Kidney (tissue), 22 donors: ENCODE results near the gene RPL10L. TPM values are rescaled to one million over a fixed set of nuclear protein-coding genes. Genes with fewer than 3 reads are reported as not detected.
A peak's percentile ranks its signal among the peaks of the same experiment; 100 is the strongest.

Experiments
- DNase-seq, 5 donors: peaks; one replicate each; pipeline ENCODE4 v3.0.0-alpha.2; 2013 to 2020
- FAIRE-seq: peaks from 2 replicates; lab custom pipeline; 2012; peaks lifted over from hg19 to GRCh38; lab: Jason Lieb, UNC
- H3K27ac ChIP-seq, 2 donors: one replicate each; pipeline ENCODE4 v1.7.0; 2013; ENCODE audit warnings: low read depth in 2 of 2, low read length in 2 of 2, inconsistent platforms in 1 of 2
- H3K27me3 ChIP-seq: one replicate; pipeline ENCODE4 v1.7.1; 2013; ENCODE audit warnings: low read length, inconsistent platforms; ENCODE audit not compliant: control insufficient read depth, insufficient read depth
- H3K36me3 ChIP-seq, 3 donors: one replicate each; pipeline versions ENCODE4 v1.7.0 to v1.7.1; 2013; ENCODE audit warnings: low read length in 3 of 3, control low read depth in 1 of 3, inconsistent platforms in 1 of 3; ENCODE audit not compliant: insufficient read depth in 3 of 3, control insufficient read depth in 2 of 3
- H3K4me1 ChIP-seq, 3 donors: one replicate each; pipeline versions ENCODE4 v1.7.0 to v1.7.1; 2013; ENCODE audit warnings: low read length in 3 of 3, inconsistent platforms in 1 of 3, low read depth in 1 of 3; ENCODE audit not compliant: control insufficient read depth in 2 of 3, insufficient read depth in 2 of 3
- H3K4me3 ChIP-seq, 3 donors: one replicate each; pipeline versions ENCODE4 v1.7.0 to v1.8.1; 2013; ENCODE audit warnings: low read length in 3 of 3, control low read depth in 1 of 3, inconsistent platforms in 1 of 3
- H3K9ac ChIP-seq, 3 donors: one replicate each; pipeline versions ENCODE4 v1.7.0 to v1.7.1; 2013; ENCODE audit warnings: low read length in 3 of 3, control low read depth in 1 of 3, inconsistent platforms in 1 of 3
- H3K9me3 ChIP-seq, 3 donors: one replicate each; pipeline versions ENCODE4 v1.7.0 to v1.7.1; 2013; ENCODE audit warnings: low read length in 3 of 3, control low read depth in 1 of 3, inconsistent platforms in 1 of 3; ENCODE audit not compliant: control insufficient read depth in 2 of 3, insufficient read depth in 1 of 3
- intact Hi-C: fragments of 100-400 bp; cut with DNase I; formaldehyde crosslinking; loops from one replicate; pipeline ENCODE4 v1.11.1; 2022
- long read RNA-seq, 10 donors: library from polyadenylated mRNA in 1 of 10; unstranded in 1 of 10; transcript quantifications; one replicate each; pipeline ENCODE4 v2.0.0 and lab custom pipeline, GENCODE V29; 2021 to 2026
- polyA plus RNA-seq: library from polyadenylated mRNA; stranded (reverse); fragments of 350-450 nt; fragmentation: Illumina TruSeq; extraction: RNeasy Lipid Tissue Mini Kit (QIAGEN cat#74804); gene quantifications from one replicate; pipeline ENCODE4 v1.2.3, GENCODE V29; 2014; ENCODE audit warnings: low read depth, low replicate concordance; ENCODE audit not compliant: insufficient read depth
- total RNA-seq: library from RNA; stranded (reverse); fragmentation: NEBNext Ultra II Directional; extraction: Animal tissue kit (Norgen Biotek cat#: 25700); gene quantifications from one replicate; pipeline ENCODE4 v1.2.1, GENCODE V29; 2021
- TF ChIP-seq, protein P1 (sequence below): IDR thresholded peaks from 3 replicates; pipeline ENCODE4 v1.5.1; 2012; ENCODE audit warnings: mild to moderate bottlenecking, moderate library complexity, borderline replicate concordance; ENCODE audit not compliant: insufficient read depth; ENCODE audit errors: extremely low read depth
- donor health status: control.
- donor health status: control.
- donor health status: control.
- donor health status: control.
- donor health status: control.
- donor health status: DM: yes; HTN: yes; CAD: no.
- donor health status: Normal renal cell carcinoma (clear cell type).

The RPL10L gene
- total RNA-seq (not detected), polyA plus RNA-seq (not detected)
- long read RNA-seq, donor 1: 0 reads
- long read RNA-seq, donor 2: 0 reads
- long read RNA-seq, donor 3: 0 reads
- long read RNA-seq, donor 4: 0 reads
- long read RNA-seq, donor 5: 0 reads
- long read RNA-seq, donor 6: 0 reads
- long read RNA-seq, donor 7: 0 reads
- long read RNA-seq, donor 8: 0 reads
- long read RNA-seq, donor 9: 0 reads
- long read RNA-seq, donor 10: 0 reads

DNA sequence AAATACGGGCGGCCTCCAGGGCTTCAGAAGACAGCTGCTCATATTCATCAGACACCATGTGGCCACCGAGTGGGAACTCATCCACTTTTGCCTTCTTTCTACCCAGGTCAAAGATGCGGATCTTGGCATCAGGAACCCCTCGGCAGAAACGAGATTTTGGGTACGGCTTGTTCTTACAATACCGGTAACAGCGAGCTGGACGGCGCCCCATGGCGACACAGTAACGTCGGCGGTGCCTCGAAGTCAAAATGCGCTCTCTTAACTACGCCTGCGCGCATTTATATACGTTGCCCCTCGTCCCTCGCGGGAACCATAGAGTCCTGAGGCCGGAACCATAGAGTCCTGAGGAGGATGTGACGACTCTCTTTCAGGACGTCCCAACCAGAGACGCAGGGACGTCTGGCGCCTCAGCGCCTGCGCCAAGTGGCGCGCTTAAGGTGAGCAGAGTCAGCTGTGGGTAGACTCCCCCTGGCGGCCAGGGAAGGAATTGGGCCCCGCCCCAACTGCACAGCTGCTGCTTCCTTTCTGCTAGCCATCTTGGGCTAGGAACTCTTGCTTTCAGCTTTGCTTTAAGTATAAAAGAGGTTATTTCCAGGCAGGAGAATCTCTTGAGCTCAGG is at the start of gene RPL10L:
RPL10L (minus strand) TSS at position 256 of the 619 bp plus-strand sequence; CDS start at position 211, 45 bp downstream.
- TF ChIP-seq, protein P1, sequence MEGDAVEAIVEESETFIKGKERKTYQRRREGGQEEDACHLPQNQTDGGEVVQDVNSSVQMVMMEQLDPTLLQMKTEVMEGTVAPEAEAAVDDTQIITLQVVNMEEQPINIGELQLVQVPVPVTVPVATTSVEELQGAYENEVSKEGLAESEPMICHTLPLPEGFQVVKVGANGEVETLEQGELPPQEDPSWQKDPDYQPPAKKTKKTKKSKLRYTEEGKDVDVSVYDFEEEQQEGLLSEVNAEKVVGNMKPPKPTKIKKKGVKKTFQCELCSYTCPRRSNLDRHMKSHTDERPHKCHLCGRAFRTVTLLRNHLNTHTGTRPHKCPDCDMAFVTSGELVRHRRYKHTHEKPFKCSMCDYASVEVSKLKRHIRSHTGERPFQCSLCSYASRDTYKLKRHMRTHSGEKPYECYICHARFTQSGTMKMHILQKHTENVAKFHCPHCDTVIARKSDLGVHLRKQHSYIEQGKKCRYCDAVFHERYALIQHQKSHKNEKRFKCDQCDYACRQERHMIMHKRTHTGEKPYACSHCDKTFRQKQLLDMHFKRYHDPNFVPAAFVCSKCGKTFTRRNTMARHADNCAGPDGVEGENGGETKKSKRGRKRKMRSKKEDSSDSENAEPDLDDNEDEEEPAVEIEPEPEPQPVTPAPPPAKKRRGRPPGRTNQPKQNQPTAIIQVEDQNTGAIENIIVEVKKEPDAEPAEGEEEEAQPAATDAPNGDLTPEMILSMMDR: no peak
- intact Hi-C loops: no loop called here
- FAIRE-seq: no peak

DNA sequence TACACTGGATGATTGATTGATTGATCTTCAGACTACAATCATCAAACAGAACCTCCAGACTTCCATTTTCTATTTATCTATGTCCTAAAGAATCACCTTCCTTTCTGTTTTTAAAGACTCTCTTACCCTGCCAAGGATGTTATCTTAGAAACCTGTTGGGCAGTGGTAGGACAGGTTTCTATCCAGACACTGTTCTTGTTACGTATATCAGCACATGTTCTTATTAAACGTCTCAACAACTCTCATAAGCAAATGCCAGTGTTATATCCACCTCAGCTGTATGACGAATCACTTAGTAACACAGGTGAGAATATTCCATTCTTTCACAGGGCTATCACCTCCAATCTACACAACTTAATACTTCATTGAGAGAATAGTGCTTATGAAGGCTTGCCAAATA is 40.2 kb upstream of the RPL10L start:
- H3K9me3 ChIP-seq: no peaks in the 10 kb centered on the region
- TF ChIP-seq, protein P1: no peak
- DNase-seq: no peak
- H3K36me3 ChIP-seq: no peaks in the 10 kb centered on the region
- no peak overlapping the region for H3K27ac ChIP-seq
- no peaks in the 10 kb centered on the region for H3K27me3 ChIP-seq
- H3K9ac ChIP-seq: no peak overlapping the region
- no peak for FAIRE-seq
- intact Hi-C loops: no loop called here
- no peaks in the 10 kb centered on the region for H3K4me1 ChIP-seq
- no peak overlapping the region for H3K4me3 ChIP-seq

More for the DNA sequence above, at the start of gene RPL10L:
- no peak within 1 kb of the TSS for H3K4me3 ChIP-seq
- H3K4me1 ChIP-seq: no peaks in the 10 kb centered on the region
- H3K9me3 ChIP-seq: no peaks in the 10 kb centered on the region
- H3K36me3 ChIP-seq: no peaks in the 10 kb centered on the region
- no peak within 1 kb of the TSS for H3K27ac ChIP-seq
- H3K9ac ChIP-seq: no peak within 1 kb of the TSS
- peak in 1 of 5 donors; percentile 63 for DNase-seq
- H3K27me3 ChIP-seq: no peaks in the 10 kb centered on the region

DNA sequence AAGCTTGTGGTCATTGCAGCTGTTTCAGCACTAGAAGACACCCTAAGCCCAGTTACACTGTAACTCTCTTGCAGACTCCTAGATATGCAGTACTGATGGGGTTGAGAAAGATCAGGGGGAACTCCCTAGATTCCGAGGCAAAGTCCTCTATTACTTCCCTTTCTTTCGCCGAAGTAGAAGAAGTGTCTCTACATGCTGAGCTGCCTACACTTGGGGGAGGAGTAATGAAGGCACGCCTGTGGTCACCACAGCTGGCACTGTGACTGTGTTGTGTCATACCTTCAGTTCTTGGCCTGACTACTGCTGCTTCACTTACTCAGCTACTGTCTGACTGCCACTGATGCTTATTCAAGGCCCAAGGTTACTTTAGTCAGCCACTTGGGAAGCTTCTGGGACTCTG is 35.1 kb upstream of the RPL10L start:
- TF ChIP-seq, protein P1: no peak

More for the DNA sequence above, 35.1 kb upstream of the RPL10L start:
- H3K36me3 ChIP-seq: no peaks in the 10 kb centered on the region
- H3K27ac ChIP-seq: no peak overlapping the region
- FAIRE-seq (no peak), DNase-seq (no peak)
- H3K27me3 ChIP-seq: no peaks in the 10 kb centered on the region
- no peak overlapping the region for H3K9ac ChIP-seq
- intact Hi-C loops: no loop called here
- no peak overlapping the region for H3K4me3 ChIP-seq
- H3K9me3 ChIP-seq: peaks cover 0 to 4% (median 0%) of the 10 kb centered on the region in 3 donors
- no peaks in the 10 kb centered on the region for H3K4me1 ChIP-seq
